Activated CD8-positive, alpha-beta T cell treated with anti-CD3 and anti-CD28 coated beads for 36 hours (primary cell): ENCODE data around the gene KRTAP9-6. TPM values are rescaled to one million over a fixed set of nuclear protein-coding genes. Genes with fewer than 3 reads are reported as not detected.

Experiments used
- ATAC-seq: fragments of 200-7000 bp; cut with Tn5 transposase; one replicate; pipeline ENCODE4 v1.10.0; 2021; ENCODE audit warnings: mild to moderate bottlenecking, moderate library complexity
- CTCF ChIA-PET: fragments of 350-600 bp; sonication (Branson Sonifier 250); formaldehyde crosslinking; loops from one replicate; lab custom pipeline; 2021; ENCODE audit warnings: antibody characterized with exemption; lab: Charles Lee
- POLR2A ChIA-PET: fragments of 350-600 bp; sonication (Branson Sonifier 250); formaldehyde crosslinking; loops from one replicate; lab custom pipeline; 2021; ENCODE audit warnings: antibody characterized with exemption; lab: Charles Lee
- DNase-seq: peaks from one replicate; pipeline ENCODE4 v3.0.0-alpha.2; 2020
- H3K27ac Mint-ChIP-seq: one replicate; pipeline ENCODE4 v1.8.0; 2021; ENCODE audit warnings: mild to moderate bottlenecking, mixed read lengths
- H3K27me3 Mint-ChIP-seq: one replicate; pipeline ENCODE4 v1.8.0; 2021; ENCODE audit warnings: mixed read lengths
- H3K36me3 Mint-ChIP-seq: one replicate; pipeline ENCODE4 v1.8.0; 2021; ENCODE audit warnings: low read depth, mixed read lengths
- H3K4me1 Mint-ChIP-seq: one replicate; pipeline ENCODE4 v1.8.0; 2021; ENCODE audit warnings: low read depth, mixed read lengths
- H3K4me3 Mint-ChIP-seq: one replicate; pipeline ENCODE4 v1.8.0; 2021; ENCODE audit warnings: mild to moderate bottlenecking, moderate library complexity, mixed read lengths
- H3K9me3 Mint-ChIP-seq: one replicate; pipeline ENCODE4 v1.8.0; 2021; ENCODE audit warnings: mixed read lengths
- intact Hi-C: fragments of 100-400 bp; cut with micrococcal nuclease; formaldehyde crosslinking; loops from one replicate; pipeline ENCODE4 v1.10.0; 2022
- total RNA-seq, 2 experiments: library from RNA; stranded (reverse); gene quantifications; one replicate each; pipeline ENCODE4 v1.2.3, GENCODE V29; 2021
- TF ChIP-seq, protein P1 (sequence below): fragments of 200-600 bp; IDR thresholded peaks from one replicate; pipeline ENCODE4 v1.8.0; 2022; ENCODE audit warnings: antibody characterized with exemption, mild to moderate bottlenecking

KRTAP9-6 gene
- total RNA-seq, 2 experiments from 2014 or later = not detected

- Mint-ChIP-seq H3K4me1 (peaks cover 47% of the 10 kb centered on the region), H3K36me3 (no peaks in the 10 kb centered on the region), H3K4me3 (peak overlapping the region; percentile 54), H3K27ac (peak overlapping the region; percentile 86), H3K27me3 (no peaks in the 10 kb centered on the region), H3K9me3 (no peaks in the 10 kb centered on the region)
- peak; percentile 79 for ATAC-seq
- ChIA-PET POLR2A (interaction anchor here (0.6 to 1.1 kb wide), 2 partner anchors 10 to 33 kb away, joined by 3 read pairs; no protein-coding TSS in a partner anchor), CTCF (interaction anchor here (1.1 to 3.1 kb wide), 4 partner anchors 14 to 490 kb away, joined by 3 to 22 read pairs (median 6); no protein-coding TSS in a partner anchor)
- intact Hi-C loops = no loop called here
- DNase-seq = peak; percentile 73
- TF ChIP-seq, protein P1, sequence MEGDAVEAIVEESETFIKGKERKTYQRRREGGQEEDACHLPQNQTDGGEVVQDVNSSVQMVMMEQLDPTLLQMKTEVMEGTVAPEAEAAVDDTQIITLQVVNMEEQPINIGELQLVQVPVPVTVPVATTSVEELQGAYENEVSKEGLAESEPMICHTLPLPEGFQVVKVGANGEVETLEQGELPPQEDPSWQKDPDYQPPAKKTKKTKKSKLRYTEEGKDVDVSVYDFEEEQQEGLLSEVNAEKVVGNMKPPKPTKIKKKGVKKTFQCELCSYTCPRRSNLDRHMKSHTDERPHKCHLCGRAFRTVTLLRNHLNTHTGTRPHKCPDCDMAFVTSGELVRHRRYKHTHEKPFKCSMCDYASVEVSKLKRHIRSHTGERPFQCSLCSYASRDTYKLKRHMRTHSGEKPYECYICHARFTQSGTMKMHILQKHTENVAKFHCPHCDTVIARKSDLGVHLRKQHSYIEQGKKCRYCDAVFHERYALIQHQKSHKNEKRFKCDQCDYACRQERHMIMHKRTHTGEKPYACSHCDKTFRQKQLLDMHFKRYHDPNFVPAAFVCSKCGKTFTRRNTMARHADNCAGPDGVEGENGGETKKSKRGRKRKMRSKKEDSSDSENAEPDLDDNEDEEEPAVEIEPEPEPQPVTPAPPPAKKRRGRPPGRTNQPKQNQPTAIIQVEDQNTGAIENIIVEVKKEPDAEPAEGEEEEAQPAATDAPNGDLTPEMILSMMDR = no peak
Observed at GRCh38 chr17:41308251-41308917, 43.2 kb downstream of the KRTAP9-6 start.

- TF ChIP-seq, protein P1 = no peak
- intact Hi-C loops = no loop called here
- CTCF ChIA-PET = interaction anchor here (1.2 to 3.1 kb wide), 3 partner anchors 13 to 240 kb away, joined by 4 to 22 read pairs (median 7); no protein-coding TSS in a partner anchor
- Mint-ChIP-seq H3K27ac (peak within 1 kb of the TSS; percentile 86), H3K27me3 (no peaks in the 10 kb centered on the region), H3K4me3 (peak within 1 kb of the TSS; percentile 54), H3K36me3 (no peaks in the 10 kb centered on the region), H3K4me1 (peaks cover 47% of the 10 kb centered on the region), H3K9me3 (no peaks in the 10 kb centered on the region)
- POLR2A ChIA-PET = interaction anchor here (0.6 to 1.1 kb wide), 2 partner anchors 9 to 32 kb away, joined by 3 read pairs; no protein-coding TSS in a partner anchor
- DNase-seq = peak; percentile 60
- ATAC-seq = peak; percentile 63
Observed at GRCh38 chr17:41308918-41309359, 43.8 kb downstream of the KRTAP9-6 start, which contains the start of gene KRTAP16-1. KRTAP16-1 (minus strand) TSS chr17:41309309; CDS start chr17:41309253, 56 bp downstream.

DNA sequence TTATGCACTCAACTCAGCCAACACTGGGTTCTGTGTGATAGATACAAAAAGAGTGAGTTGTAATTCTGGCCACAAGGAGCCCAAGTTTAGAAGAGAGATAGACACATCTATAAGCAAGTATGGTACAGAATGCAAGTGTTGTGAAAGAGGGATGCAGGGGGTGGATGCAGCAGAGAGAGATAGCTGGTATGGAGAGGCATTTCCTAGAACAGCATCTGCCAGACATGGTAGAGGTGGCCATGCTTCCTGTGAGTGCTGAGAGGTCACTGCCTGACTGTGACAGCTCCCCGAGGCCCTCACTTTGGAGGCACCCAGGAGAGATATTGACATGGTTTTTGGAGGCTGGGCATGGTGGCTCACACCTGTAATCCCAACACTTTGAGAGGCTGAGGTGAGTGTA is 45.9 kb downstream of the KRTAP9-6 start:
- Mint-ChIP-seq H3K4me3 (no peak overlapping the region), H3K27ac (no peak overlapping the region), H3K36me3 (no peaks in the 10 kb centered on the region), H3K4me1 (peaks cover 47% of the 10 kb centered on the region), H3K9me3 (no peaks in the 10 kb centered on the region), H3K27me3 (no peaks in the 10 kb centered on the region)
- CTCF ChIA-PET = no interaction called here
- TF ChIP-seq, protein P1 = no peak
- no peak for DNase-seq
- POLR2A ChIA-PET = no interaction called here
- intact Hi-C loops = no loop called here
- ATAC-seq = no peak

- Mint-ChIP-seq H3K27me3 (no peaks in the 10 kb centered on the region), H3K27ac (no peak within 1 kb of the TSS), H3K4me3 (no peak within 1 kb of the TSS), H3K36me3 (no peaks in the 10 kb centered on the region), H3K9me3 (peaks cover 9% of the 10 kb centered on the region), H3K4me1 (peaks cover 10% of the 10 kb centered on the region)
- CTCF ChIA-PET = interaction anchor here (0.9 to 3.1 kb wide), 3 partner anchors 7 to 21 kb away, joined by 3 to 21 read pairs (median 3); no protein-coding TSS in a partner anchor
- TF ChIP-seq, protein P1 = no peak
- intact Hi-C loops = no loop called here
- ATAC-seq (no peak), DNase-seq (no peak)
- POLR2A ChIA-PET = no interaction called here
Observed at GRCh38 chr17:41315204-41315794, 50.1 kb downstream of the KRTAP9-6 start, which contains the start of gene KRTAP17-1. KRTAP17-1 (minus strand) TSS chr17:41315710; CDS start chr17:41315650, 60 bp downstream.

Other genes starting within 250 kb of the KRTAP9-6 start
- gene KRTAP1-5, start 238.2 kb upstream of the KRTAP9-6 start, total RNA-seq = not detected
- gene KRTAP1-4, start 235.2 kb upstream of the KRTAP9-6 start, total RNA-seq = not detected
- not detected for gene KRTAP1-3, start 230.5 kb upstream of the KRTAP9-6 start, total RNA-seq
- gene KRTAP1-1, start 223.9 kb upstream of the KRTAP9-6 start, total RNA-seq = not detected
- gene KRTAP2-1, start 218.1 kb upstream of the KRTAP9-6 start, total RNA-seq = not detected
- gene KRTAP2-2, start 210.1 kb upstream of the KRTAP9-6 start, total RNA-seq = not detected
- not detected for gene KRTAP2-3, start 205.3 kb upstream of the KRTAP9-6 start, total RNA-seq
- not detected for gene KRTAP2-4, start 199.5 kb upstream of the KRTAP9-6 start, total RNA-seq
- gene KRTAP4-7, start 181.2 kb upstream of the KRTAP9-6 start, total RNA-seq = not detected
- not detected for gene KRTAP4-8, start 167.2 kb upstream of the KRTAP9-6 start, total RNA-seq
- gene KRTAP4-16, start 163.2 kb upstream of the KRTAP9-6 start, total RNA-seq = not detected
- gene KRTAP4-9, start 160.0 kb upstream of the KRTAP9-6 start, total RNA-seq = not detected
- not detected for gene KRTAP4-11, start 147.0 kb upstream of the KRTAP9-6 start, total RNA-seq
- gene KRTAP4-12, start 141.2 kb upstream of the KRTAP9-6 start, total RNA-seq = not detected
- gene KRTAP4-6, start 124.8 kb upstream of the KRTAP9-6 start, total RNA-seq = not detected
- gene KRTAP4-5, start 115.6 kb upstream of the KRTAP9-6 start, total RNA-seq = not detected
- gene KRTAP4-4, start 104.6 kb upstream of the KRTAP9-6 start, total RNA-seq = not detected
- not detected for gene KRTAP4-3, start 97.2 kb upstream of the KRTAP9-6 start, total RNA-seq
- not detected for gene KRTAP4-2, start 87.2 kb upstream of the KRTAP9-6 start, total RNA-seq
- not detected for gene KRTAP4-1, start 80.5 kb upstream of the KRTAP9-6 start, total RNA-seq
- gene KRTAP9-1, start 75.5 kb upstream of the KRTAP9-6 start, total RNA-seq = not detected
- not detected for gene KRTAP9-2, start 38.7 kb upstream of the KRTAP9-6 start, total RNA-seq
- not detected for gene KRTAP9-3, start 32.9 kb upstream of the KRTAP9-6 start, total RNA-seq
- gene KRTAP9-8, start 27.4 kb upstream of the KRTAP9-6 start, total RNA-seq = not detected
- gene KRTAP9-4, start 15.7 kb upstream of the KRTAP9-6 start, total RNA-seq = not detected
- gene KRTAP9-9, start 10.0 kb upstream of the KRTAP9-6 start, total RNA-seq = not detected
- not detected for gene KRTAP9-7, start 10.3 kb downstream of the KRTAP9-6 start, total RNA-seq
- not detected for gene KRTAP29-1, start 37.5 kb downstream of the KRTAP9-6 start, total RNA-seq
- not detected for gene KRTAP16-1, start 43.9 kb downstream of the KRTAP9-6 start, total RNA-seq
- not detected for gene KRTAP17-1, start 50.3 kb downstream of the KRTAP9-6 start, total RNA-seq
- gene KRT33A, start 85.5 kb downstream of the KRTAP9-6 start, total RNA-seq = not detected
- gene KRT33B, start 104.4 kb downstream of the KRTAP9-6 start, total RNA-seq = not detected
- gene KRT34, start 116.9 kb downstream of the KRTAP9-6 start, total RNA-seq = not detected
- gene KRT31, start 132.2 kb downstream of the KRTAP9-6 start, total RNA-seq = not detected
- gene KRT37, start 159.2 kb downstream of the KRTAP9-6 start, total RNA-seq = not detected
- gene KRT38, start 175.6 kb downstream of the KRTAP9-6 start, total RNA-seq = not detected
- not detected for gene KRT32, start 202.0 kb downstream of the KRTAP9-6 start, total RNA-seq
- not detected for gene KRT35, start 215.8 kb downstream of the KRTAP9-6 start, total RNA-seq
- not detected for gene KRT36, start 224.5 kb downstream of the KRTAP9-6 start, total RNA-seq
- not detected for gene KRT13, start 240.2 kb downstream of the KRTAP9-6 start, total RNA-seq